ENCODE results near the gene TRPM5.
A peak's percentile ranks its signal among the peaks of the same experiment; 100 is the strongest.

Gene TRPM5

DNA sequence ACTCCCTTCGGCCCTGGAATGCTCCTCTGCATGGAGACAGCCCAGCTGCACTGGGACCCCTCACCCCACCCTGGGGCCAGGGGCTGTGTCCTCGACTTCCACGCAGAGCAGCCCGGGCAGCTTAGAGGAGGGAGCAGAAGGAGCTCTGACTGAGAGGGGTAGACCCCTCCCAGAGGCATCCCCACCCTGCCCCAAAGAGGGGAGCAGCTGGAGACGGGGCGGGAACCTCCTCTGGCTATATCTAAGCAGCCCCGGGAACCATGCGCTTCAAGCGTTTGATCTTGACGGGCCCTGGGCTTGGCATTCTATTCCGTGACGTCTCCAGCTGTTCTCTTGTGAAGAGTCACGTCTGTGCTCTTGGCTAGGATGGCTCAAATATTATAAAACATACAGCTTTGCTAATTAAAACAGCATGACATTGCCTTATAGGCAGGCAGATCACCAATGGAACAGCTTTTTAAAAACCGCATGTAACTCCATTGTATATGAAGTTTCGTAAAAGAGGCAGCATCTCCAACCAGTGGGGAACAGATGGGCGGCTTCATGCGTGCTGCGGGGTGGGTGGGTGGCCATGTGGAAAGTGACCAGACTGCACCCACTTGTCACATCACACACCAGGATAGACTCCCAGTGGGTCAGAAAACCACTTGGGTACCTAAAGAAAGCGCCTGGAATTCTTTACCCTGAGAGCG, 8.2 kb upstream of the TRPM5 start:
- no peak for DNase-seq

DNA sequence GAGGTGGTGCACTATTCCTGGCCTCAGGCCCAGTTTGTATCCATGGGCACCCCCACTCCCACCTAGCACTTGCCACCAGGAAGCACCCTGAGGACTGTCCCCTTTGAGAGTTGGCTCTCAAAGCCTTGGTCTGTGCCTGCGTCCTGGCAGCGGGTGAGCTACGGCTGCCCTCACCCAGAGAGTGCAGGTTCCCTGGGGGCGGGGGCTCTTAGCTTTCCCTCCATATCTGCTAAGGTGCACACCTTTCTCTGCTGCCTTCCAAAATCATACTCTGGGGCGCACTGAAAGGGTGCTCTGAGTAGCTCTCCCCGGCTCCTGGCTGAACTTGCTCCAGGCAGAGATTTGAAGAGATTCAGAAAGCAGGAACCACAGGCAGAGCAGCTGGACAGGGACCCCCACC, 7.6 kb upstream of the TRPM5 start:
- DNase-seq = no peak

DNA sequence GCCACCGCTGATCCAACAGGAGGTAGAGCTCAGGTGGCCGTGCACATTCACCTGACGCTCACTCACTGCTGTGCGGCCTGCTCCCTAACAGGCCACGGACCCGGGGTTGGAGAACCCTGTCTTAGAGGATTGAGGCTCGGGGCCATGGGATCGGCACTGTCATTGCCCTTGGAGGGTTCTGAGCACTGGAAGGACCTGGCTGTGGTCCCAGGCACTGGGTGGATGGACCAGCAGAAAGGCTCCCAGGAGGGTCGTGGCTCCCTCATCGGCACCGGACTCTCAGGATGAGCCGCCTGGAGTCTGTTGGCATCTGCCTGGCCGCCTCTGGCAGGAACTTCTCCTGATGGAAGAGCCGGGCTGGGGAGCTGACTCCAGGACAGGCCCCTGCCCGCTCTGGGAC, 7.0 kb upstream of the TRPM5 start:
- no peak for DNase-seq

DNA sequence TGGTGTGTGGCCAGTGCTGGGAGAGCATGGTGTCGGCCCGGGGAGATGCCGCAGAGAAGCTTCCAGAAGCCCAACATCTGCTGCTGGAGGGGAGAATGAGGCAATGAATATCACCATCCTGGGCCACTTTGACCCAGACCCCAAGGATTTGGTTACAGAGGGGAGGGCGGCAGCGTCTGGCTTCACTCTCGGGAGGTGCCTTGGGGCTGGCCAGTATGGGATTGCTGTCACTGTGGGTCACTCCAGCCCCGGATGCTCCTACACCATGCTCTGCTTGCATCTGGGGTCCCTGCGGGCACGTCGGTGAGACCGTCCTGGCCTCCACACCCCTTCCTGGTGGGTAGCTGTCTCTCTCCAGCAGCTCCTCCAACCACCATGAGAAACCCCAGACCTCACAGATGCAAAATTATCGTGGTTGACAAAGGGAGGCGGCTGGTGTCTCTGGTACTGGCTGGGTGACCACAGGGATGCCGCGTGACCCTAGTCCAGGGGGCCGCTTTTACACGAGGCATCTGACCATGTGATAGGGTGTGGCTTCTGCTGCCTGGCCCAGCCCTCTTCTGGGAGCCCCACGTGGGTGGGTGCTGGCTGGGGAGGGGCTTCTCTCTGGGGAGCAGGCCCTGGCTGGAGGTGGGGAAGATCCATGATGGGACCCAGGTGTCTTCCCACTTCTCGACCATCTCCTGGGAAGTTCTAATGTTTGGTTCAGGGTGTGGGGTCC, 6.2 kb upstream of the TRPM5 start:
- no peak for DNase-seq

DNA sequence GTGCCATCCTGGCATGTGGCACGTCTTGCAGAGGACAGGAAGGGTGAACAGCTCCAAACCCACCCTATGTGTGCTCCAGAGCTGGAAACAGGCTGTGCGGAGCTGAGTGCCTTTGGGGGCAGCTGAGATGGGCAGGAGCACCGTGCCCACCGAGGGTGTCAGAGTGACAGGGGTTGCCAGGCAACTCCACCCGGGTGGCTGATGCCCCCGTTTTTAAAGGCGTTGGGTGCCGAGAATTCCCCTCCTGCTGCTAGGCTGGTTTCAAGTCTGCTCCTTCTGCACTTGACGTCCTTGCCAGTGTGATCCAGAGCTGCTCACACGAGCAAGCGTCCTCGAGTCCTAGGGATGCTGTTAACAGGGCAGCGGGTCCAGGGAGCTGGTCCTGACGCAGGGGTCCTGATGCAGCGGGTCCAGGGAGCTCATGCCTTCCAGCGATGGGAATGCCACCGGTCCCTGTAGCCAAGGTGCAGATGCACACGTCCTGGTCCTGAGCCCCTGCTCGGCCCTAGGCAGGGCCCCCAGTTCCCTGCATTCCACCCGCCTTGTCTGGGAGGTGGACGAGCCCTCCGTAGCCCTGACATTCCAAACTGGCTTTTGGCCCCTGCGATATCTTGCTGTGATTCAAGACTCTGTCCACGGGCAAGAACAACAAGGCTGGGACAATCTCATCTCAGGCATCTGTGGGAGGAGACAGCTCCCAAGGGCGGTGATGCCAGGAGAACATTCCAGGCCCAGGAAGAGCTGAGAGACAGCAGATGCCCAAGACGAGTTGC, 5.4 kb upstream of the TRPM5 start:
- no peak for DNase-seq

DNA sequence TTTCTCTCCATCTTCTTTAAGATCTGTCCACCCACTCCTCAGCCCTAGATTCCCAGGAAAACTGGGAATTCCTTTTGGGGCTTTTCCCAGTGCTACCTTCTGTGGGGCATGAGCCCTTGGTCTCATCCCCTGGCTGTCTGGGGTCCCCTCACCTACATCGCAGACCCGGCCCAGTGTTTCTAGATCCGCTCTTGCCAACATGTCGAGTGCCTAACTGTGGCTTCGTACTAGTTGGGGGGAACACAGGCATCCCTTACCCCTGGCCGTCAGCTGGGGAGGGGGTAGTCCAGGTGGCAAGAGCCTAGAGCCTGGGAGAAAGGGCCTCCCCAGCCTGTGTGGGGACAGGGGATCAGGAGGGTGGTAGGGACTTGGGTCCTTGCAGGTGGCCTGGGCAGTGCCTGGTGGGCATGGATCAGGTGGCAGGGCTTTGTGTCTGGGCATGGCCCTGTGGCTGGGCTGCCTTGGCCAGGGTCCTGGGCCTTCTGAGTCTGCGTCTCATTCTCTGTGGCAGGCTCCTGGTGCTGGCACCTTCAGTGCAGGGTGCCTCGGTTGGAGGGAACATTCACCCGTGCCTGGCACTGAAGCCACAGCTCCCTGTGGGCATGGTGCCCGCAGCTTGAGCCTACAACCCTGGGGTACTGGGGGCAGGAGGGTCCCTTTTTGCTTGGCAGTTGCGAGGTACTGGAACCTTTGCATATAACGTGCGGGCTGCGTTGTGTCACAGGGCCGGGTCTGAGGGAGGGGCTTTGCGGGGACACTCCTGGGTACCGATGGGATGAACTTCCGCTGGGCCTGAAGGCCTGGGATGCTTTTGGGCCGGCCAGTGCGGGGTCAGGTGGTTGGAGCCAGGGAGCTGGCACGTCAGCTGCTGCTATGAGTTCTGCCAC, 4.6 kb upstream of the TRPM5 start:
- no peak for DNase-seq

DNA sequence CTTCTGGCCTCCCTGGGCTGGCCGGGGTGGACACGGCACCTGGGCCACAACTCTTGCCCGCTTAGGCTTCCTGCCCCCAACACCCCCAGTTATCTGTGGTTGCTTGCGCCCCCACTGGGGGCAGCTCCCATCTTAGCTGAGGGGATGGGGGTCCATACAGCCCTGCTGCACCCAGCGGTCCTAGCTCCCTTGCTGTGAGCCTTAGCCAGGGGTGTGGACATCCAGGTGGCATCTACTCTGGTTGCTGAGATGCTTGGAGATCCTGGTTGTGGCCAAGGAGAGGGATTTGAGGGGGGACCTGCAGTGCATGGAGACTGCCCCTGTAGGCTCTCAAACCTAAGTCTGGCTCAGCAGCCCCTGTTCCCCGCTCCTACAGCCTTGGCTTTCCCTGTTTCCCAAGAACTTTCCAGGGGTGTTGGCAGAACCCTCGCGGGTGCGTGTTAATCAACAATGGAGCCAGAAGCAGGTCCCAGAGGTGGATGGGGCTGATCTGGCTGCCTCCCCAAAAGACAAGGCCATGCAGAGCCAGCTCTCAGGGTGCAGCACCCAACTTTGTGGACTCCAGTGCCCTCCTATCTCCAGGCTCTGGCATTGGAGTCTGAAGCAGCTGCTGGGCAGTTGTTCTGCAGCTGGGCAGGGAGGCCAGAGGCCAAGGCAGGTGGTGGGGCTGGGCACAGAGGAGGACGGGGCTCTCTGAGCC, 3.8 kb upstream of the TRPM5 start:
- no peak for DNase-seq

DNA sequence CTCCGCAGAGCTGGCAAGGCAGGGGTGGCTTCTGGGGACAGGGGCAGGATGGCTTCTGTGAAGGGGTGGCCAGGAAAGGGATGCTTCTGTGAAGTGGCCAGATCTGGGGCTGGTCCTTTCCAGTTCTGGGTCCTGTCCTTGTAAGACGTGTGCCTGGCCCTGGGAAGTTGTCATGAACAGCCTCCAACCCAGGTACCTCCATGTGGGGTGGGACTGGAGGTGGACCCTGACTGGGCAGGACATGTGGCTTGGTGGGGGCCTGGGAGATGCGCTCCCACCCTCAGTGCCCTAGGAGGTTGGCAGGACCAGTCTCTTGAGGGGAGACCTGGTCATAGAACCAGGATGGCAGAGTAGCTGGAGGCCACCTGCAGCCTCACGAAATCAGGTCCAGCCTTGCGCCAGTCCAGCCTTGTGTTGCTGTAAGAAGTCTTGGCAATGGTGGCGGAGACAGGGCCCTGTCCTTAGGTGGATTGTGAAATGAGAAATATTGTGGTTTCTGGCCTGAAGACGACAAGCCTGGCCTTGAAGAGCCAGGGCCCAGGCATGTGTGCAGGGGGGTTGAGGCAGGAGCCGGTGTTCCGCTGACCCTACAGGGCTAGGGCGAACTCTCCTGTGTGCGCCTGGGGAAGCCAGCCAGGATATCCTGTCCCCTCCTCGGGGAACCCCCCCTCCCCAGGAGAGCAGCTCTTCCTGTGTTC, 3.1 kb upstream of the TRPM5 start:
- DNase-seq = no peak

DNA sequence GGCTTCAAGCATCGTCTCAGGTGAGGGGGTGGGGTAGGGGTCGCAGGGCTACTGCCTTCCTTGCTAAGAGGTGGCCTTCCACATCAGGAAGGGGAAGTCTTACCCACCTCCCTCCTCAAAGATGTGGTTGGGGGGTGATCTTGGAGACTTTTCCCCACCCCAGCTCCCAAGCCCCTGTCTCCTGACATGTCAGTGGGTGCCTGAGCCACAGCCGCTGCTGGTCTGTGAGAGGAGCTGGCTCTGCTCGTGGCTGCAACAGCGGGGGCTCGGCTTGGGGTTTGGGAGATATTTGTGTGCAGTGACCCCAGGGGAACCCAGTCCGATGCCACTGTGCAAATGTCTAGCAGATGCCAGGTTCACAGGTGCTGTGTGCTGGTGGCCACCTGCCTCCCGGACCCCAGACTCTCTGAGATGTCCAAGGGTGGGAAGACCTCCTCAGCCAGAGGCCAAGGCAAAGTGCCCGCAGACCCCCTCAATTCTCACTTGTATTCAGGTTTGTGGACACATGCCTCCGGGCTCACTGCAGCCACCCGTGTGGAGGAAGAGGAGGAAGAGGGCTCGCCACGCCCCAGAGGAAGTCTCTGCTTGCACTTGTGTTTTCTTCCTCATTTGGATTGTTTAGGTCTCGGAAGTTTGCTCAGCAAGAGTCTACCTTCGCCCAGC, 2.4 kb upstream of the TRPM5 start:
- no peak for DNase-seq

DNA sequence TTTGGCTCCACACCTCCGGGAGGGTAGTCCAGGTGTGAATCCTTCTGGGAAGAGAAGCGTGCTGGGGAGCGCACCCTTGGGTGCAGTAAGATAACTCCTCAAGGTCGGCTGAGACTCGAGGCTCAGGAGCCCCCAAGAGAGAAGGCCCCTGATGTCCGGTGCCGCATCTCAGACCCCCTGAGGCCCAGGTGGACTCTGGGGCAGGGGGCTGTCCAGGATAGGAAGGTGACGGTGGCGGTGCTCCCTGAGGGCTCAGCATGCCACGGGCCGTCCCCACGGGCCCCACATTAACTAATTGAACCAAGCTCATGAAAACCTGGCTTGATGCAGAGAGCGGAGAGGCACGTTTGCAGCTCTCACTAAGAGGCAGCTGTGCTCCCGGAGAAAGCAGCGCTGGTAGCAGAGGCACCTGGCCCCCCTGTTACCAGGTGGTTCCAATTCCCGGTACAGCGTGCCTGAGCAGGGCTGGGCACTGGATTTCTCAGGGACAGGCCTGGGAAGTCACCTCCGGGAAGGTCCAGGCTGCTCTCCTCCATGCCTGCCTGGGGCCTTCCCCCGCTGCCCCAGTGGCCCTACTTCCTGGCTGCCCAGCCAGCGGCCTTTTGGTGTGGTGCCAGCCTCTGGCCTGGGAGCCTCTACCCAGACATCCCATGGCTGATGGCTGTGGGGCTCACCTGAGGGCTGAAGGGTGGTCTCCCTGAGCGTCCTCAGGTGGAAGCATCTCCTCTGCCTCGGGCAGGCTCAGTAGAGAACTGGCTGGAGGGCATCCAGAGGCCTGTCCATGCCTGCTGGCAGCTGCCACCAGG, 1.6 kb upstream of the TRPM5 start:
- no peak for DNase-seq

DNA sequence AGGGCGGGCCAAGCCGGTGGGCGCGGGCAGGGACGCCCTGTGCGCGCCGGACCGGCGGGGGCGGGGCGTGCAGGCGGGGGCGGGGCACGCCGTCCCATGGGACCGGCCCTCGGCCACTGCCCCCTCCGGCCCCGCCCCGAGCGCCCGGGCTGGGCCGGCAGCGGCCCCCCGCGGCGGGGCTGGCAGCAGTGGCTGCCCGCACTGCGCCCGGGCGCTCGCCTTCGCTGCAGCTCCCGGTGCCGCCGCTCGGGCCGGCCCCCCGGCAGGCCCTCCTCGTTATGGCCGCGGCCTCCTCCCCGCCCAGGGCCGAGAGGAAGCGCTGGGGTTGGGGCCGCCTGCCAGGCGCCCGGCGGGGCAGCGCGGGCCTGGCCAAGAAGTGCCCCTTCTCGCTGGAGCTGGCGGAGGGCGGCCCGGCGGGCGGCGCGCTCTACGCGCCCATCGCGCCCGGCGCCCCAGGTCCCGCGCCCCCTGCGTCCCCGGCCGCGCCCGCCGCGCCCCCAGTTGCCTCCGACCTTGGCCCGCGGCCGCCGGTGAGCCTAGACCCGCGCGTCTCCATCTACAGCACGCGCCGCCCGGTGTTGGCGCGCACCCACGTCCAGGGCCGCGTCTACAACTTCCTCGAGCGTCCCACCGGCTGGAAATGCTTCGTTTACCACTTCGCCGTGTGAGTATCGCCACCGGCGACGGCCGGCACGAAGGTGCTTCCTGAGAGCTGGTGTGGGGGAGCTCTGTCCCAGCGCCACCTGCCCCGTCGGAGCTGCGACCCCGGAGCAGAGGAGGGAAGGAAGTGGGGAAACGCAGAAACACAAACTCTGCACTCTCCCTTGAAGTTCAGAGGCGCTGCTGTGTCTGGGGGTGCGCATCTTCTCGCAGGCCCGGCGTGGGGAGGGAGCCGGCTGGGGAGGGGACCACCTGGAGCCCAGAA, 769 bp upstream of the TRPM5 start, which contains the start of gene KCNQ1:
TSS of gene KCNQ1 (plus strand) at position 188 of the 925 bp plus-strand sequence. CDS start at position 279, 91 bp downstream.
- peak in 1 of 2 experiments; percentile 17 for DNase-seq

DNA sequence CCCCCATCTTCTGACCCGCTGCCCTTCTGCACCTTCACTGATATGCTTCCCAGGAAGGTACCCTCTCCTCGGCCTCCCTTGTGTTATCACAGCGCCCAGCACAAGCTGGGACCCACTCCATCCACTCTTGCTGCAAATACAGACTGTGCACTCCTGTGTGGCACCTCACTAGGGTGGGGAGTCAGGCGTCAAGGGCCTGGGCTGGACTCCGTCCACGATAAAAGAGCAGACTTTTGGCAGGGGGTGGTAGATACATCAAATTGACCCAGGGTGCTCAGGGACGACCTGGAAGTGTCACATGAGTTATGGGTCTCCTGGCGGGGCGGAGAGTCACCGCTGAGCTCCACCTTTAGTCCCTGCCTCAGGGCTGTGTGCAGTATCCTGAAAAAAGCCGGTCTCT, 908 bp downstream of the TRPM5 start:
- no peak for DNase-seq

DNA sequence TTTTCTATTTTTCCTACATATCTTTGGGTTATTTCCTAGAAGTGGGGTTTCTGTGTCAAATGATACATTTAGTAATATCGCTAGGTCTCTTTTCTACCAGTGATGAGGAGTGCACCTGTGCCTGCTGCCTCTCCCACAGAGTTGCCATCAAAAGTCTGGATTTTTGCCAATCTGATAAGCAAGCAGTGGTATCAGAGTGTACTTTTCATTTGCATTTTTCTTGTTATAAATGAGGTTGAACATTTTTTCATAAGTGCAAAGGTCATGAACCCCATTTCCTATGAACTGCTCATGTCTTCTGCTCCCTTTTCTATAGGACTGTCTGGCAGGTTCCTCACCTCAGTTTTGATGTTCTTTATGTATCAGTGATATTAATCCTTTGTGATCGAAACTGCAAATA, 1.7 kb downstream of the TRPM5 start:
- DNase-seq = peak in 1 of 2 experiments; percentile 21

DNA sequence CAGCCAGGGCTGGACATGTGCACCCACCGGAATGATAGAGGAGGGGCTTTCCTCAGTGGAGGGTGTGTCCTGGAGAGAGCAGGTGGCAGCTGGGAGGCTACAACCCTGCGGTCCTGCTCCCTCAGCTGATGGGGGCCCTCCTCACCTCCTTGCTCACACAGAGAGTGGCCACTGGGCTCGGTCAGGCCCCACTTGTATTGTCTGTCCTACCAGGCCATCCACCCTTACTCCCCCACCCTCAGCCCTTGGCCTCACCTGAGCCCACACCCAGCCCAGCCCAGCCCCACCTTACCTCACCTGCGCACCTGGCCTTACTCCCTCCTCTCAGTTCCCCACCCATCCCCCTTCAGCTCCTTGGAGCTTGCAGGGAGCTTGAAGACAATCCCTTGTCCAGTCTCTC, 3.1 kb downstream of the TRPM5 start:
- DNase-seq = no peak

DNA sequence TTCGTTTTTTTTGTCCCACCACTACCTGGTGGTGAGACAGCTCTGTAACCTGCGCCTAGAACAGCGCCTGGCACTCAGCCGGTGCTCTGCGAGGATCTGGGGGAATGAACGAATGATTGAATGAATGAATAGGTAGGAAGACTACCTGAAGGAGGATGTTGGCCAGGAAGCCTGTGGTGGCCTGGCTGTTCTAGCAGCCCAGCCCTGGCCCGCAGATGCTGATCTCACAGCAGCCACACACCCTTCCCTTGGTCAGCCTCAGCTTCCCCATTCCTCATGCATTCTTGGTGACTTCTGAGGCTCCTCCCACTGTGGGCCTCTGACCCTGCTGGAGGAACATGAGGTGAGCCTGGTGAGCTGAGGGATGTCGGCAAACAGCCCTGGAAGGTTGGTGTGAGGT, 3.7 kb downstream of the TRPM5 start:
- no peak for DNase-seq

DNA sequence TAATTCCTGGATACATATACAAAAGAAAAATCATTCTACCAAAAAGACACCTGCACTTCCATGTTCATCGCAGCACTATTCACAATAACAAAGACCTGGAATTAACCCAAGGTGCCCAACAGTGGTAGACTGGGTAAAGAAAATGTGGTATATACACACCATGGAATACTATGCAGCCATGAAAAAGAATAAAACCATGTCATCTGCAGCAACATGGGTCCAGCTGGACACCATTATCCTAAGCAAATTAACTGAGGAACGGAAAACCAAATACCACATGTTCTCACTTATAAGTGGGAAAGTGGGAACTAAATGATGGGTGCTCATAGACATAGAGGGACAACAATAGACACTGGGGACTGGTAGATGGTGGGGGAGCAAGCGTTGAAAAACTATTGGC, 4.5 kb downstream of the TRPM5 start:
- no peak for DNase-seq

DNA sequence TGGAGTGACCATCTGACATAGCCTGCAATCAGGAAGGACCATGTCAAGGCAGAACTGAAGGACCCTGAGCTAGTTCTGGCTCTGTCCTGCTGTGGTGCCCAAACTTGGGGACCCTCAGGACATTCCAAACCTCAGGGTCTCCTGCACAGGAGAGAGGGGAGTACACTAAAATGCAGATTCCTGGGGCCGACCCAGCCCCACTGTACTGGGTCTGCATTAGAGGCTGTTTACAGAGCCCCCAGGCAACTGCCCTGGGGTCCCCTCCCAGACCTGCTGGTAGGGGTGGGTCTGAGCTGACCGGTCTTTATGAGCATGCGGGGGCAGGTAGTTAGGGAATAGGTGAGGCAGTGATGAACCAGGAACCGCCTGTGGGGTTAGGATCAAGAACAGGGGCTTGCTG, 6.8 kb downstream of the TRPM5 start:
- no peak for DNase-seq

DNA sequence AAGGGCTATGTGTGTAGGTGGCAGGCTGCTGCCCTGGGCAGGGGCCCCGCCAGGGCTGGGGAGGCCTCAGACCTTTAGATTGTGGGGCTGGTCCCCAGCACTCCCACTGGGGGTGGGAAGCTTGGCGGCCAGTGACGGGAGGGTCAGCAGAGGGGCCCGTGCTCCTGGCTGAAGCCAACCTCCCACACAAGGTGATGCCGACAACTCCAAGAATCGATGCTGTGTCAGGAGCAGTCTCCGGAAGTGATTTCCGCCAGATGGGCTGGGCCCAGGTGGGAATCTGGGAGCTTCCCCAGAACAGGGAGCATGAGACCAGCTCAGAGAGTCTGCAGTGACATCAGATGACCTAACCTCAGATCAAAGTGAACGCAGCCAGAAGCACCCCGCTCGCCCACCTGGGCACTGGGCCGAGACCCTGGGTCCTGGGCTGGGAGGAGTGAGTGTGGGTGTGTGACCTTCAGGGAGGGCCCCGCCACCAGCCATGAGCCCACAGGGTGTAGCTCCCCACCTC, 7.7 kb downstream of the TRPM5 start:
- no peak for DNase-seq
